ENCODE measurements around the gene DRD4.

The DRD4 gene

DNA sequence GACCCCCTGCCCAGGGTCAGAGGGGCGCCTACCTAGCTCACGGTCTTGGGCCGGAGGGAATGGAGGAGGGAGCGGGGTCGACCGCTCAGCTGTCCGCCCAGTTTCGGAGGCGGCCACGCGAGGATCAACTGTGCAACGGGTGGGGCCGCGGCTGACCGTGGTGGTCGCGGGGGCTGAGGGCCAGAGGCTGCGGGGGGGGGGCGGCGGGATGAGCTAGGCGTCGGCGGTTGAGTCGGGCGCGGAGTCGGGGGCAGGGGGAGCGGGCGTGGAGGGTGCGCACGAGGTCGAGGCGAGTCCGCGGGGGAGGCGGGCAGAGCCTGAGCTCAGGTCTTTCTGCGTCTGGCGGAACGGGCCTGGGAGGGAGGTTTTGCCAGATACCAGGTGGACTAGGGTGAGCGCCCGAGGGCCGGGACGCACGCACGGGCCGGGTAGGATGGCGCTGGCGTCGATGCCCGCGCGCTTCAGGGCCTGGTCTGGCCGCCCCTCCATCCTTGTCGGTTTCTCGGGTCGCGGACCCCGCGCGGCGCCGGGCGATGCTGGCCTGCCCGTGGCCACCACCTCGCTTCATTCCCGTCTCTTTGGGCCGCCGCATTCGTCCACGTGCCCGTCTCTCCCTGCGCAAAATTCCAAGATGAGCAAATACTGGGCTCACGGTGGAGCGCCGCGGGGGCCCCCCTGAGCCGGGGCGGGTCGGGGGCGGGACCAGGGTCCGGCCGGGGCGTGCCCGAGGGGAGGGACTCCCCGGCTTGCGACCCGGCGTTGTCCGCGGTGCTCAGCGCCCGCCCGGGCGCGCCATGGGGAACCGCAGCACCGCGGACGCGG lies at the start of gene DRD4:
Gene DRD4 (plus strand): TSS at position 759 of the 822 bp plus-strand sequence. CDS start 36 bp downstream, at position 795.
- no peak for DNase-seq

DNA sequence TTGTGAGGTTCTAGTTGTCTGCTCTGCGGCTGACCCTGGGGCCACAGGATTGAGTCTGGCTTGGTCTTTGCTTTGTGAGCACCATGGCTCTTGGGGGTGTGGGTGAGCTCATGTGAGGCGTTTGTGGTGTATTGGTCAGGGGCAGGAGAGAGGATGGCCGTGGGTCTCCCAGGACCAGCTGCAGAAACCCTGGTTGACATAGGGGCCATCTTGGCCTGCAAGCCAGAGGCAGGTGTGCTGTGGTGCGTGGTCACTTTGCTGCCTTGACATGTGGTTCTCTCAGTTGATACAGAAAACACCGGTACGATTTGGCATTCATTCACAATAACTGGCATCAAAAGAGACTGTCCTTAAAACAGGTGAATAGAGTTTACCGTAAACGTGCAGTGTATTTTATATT lies 49.5 kb upstream of the DRD4 start:
- DNase-seq, result no peak

DNA sequence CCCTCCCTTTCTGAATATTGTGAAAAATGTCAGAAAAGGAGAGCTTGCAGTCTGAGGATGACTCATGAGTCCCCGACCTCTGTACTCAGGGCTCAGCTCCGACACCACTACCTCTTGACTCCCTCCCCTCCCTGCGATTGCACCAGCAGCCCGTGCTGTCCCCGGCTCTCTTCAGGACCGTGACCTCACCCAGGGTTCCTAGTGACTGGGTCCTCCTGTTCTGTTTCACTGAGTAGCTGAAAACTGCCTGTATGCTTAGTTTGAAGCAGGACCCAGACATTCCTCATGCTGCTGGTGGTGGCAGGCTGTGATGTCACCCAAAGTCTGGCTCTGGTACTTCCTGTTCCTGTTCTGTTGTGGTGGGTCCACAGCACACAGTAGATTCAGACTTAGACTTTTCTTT lies 49.1 kb upstream of the DRD4 start:
- no peak for DNase-seq

DNA sequence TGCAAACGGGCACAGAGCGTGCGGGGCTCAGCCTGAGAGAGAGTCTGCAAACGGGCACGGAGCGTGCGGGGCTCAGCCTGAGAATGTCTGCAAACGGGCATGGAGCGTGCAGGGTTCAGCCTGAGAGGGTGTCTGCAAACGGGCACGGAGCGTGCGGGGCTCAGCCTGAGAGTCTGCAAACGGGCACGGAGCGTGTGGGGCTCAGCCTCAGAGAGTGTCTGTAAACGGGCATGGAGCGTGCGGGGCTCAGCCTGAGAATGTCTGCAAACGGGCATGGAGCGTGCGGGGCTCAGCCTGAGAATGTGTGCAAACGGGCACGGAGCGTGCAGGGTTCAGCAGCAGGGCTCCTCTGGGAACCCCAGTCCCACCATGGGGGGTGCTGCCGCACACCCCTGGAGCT lies 47.3 kb upstream of the DRD4 start:
- DNase-seq, result no peak

DNA sequence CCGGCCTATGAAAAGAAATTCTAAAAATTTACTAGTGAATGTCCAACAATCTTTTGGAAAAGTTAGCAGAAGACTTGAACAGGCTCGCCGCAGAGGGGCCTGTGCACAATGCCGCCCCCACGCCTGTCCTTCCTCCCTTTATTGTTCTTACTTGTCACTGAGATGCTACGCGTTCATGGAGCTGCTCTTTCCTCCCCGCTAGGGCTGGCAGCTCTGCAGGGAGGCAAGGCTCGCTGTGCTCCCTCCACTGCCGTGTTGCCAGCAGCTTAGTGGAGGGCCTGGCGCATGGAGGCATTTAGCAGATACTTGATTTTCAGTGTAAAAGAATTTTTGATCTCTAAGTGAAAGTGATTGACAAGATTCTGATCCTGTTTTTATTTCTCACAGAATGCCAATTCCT lies 46.1 kb upstream of the DRD4 start:
- DNase-seq, result no peak

DNA sequence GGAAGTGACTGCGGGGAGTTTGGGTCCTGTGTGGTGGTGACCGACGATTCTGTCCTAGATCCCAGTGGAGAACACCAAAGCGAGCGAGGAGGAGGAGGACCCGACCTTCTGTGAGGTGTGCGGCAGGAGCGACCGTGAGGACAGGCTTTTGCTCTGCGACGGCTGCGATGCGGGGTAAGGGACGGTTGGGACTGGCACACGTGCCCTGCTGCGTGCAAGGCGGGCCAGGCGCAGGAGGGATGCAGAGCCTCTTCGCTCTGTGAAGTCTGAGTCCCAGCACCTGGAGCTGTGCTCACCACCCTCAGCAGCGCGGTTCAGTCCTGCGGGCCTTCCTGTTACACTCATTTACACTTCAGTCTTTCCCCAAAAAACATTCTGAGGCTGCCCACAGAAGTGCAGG lies 44.6 kb upstream of the DRD4 start:
- no peak for DNase-seq

DNA sequence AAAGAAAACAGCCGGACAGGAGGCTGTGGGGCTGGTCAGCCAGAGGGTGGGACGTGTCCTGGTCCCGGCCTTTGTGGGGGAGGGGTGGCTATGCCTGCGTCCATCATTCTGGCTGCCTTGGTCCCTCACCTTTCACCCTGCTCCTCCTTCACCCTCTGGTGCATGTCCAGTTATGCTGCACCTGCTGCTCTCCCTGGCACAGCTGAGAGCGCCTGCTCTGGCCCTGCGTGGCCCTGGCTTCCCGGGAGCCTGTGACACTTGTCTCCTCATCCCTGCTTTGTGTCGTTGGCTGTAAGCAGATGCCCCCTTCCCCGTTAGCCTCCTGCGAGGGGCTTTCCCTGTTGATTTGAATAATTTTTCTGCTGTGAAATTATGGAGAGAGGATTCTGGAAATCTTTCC lies 44.2 kb upstream of the DRD4 start:
- DNase-seq, result no peak

DNA sequence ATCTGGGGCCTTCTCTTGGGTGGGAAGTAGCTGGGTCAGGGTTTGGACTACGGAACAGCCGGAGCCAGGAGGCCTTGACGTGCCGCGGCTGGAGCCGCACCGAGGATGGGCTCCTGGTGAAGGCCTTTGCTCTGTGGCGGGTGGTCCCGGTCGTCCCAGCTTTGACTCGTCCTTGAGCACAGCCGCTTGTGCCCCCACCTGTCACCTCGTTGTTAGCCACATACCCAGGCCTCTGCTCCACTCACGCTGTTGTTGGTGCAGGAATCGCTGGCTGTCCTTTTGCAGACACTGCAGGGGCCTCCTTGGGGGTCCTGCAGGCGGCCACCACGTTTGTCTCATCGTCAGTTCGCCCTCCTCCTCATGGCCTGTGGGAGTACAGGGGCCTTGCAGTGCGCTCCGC lies 43.7 kb upstream of the DRD4 start:
- DNase-seq, result no peak

DNA sequence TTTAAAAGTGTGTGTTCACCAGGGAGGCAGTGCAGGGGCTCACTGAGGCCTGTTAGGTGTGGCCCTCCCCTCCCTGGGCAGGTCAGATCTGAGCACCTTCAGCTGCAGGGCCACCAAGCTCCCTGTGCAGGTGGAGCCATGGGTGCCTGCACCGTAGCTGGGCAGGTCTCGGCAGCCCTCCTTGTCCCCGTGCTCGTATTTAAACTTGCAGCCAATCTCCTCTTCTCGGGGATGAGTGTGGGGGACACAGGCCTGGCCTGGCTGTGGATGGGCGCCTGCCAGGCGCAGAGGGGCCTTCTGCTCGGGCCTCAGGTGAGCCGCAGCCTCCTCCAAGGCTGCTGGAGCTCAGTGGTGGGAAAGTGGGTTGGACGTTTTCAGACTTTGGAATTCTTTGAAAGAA lies 41.7 kb upstream of the DRD4 start:
- no peak for DNase-seq

DNA sequence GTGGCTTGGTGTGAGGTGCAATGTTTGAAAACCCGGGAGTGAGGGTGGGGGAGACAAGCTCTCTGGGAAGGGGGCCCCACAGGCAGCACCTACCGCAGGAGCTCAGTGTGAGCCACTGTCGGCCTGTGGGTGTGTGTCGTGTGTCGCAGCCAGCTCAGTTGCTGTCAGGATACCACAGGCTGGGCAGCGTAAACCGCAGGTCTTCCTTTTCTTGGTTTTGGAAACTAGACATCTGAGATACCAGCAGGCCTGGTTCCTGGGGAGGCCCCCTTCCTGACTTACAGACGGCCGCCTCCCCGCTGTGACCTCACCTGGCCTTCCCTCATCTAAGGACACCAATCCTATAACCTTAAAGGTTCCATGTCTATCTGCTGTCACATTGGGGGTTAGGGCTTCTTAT lies 40.7 kb upstream of the DRD4 start:
- no peak for DNase-seq

DNA sequence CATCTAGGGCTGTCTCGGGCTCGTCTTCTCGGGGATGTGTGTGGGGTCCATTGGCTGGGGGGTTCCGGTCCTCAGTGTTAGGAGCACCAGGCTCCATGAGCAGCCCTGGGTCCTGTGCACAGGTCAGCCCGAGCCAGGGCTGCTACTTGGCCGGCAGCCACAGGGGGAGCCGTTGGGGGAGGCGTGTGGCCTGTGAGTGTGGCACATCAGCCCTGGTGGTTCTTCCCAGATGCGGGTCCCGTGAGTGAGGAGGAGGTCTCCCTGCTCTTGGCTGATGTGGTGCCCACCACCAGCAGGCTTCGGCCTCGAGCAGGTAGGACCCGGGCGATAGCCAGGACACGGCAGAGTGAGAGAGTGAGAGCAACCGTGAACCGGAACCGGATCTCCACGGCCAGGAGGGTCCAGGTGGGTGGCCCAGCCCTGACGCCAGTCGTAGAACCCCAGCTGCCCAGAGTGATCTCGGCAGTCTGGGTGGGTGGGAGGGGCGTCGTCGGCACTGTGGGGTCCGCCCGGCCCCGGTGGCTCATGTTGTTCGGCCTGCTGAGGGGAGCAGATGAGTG lies 39.8 kb upstream of the DRD4 start:
- DNase-seq, result no peak

DNA sequence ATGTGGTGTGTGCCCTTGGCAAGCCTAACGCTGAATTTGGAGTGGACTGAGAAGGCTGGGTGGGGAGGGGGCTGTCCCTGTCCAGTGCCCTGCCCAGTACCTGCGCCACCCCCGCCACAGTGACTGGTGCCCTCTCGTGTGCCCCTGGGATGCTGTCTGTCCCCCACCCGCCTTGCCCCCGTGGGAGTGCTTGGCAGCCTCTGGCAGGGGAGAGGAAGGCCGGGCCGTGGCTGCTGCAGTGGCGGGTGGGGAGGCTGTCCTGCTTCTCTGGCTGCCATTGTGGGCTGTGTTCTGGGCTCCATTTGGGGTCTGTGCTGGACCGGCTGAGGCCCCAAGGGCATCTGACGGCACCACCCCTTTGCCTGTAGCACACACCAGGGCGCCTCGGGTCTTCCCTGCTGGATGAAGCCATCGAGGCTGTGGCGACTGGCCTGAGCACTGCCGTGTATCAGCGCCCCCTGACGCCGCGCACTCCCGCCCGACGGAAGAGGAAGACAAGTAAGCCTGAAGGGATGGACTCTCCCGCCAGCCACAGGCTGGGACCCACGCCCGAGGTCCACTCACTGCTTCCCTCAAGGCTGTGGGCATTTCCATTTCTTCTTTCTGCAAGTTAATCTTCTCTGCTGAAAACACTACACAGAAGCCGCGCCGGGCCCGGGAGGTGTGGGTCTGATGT lies 38.9 kb upstream of the DRD4 start:
- no peak for DNase-seq

DNA sequence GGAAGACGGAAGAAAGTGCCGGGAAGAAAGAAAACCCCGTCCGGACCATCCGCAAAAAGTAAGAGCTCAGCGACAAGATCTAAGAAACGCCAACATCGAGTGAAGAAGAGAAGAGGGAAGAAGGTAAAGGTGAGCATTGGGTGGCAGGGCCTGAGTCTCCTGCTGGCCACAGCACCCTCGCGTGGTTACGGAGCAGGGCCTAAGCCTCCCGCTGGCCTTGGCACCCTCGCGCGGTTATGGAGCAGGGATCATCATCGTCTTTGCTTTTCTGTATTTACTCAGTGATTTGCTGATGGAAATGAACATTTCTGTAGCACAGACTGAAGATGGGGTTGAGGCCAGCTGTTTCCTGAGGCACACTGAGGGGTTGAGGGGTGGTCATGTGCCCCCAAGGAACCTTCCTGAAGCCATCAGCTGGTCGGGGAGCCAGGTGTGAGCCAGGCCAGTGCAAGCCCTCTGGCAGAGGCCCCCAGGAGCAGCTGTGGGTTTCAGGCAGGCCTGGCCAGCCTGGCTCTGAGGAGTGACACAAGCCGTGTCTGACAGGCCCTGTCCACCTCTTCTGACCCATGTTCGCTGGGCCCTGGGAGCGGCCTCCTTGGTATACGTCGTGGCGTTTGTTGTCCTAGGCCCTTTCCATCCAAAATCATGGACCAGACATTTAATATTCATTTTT lies 35.4 kb upstream of the DRD4 start:
- DNase-seq, result no peak

DNA sequence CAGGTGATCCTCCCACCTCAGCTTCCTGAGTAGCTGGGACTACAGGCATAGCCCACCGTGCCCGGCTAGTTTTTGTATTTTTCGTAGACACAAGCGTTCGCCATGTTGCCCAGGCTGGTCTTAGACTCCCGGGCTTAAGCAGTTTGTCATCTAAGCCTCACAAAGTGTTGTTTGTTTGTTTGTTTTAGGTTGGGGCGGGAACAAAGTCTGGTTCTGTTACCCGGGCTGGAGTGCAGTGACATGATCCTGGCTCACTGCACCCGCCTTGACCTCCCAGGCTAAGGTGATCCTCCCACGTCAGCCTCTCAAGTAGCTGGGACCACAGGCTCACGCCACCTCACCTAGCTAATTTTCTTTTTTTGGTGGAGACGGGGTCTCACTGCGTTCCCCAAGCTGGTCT lies 33.9 kb upstream of the DRD4 start:
- no peak for DNase-seq

DNA sequence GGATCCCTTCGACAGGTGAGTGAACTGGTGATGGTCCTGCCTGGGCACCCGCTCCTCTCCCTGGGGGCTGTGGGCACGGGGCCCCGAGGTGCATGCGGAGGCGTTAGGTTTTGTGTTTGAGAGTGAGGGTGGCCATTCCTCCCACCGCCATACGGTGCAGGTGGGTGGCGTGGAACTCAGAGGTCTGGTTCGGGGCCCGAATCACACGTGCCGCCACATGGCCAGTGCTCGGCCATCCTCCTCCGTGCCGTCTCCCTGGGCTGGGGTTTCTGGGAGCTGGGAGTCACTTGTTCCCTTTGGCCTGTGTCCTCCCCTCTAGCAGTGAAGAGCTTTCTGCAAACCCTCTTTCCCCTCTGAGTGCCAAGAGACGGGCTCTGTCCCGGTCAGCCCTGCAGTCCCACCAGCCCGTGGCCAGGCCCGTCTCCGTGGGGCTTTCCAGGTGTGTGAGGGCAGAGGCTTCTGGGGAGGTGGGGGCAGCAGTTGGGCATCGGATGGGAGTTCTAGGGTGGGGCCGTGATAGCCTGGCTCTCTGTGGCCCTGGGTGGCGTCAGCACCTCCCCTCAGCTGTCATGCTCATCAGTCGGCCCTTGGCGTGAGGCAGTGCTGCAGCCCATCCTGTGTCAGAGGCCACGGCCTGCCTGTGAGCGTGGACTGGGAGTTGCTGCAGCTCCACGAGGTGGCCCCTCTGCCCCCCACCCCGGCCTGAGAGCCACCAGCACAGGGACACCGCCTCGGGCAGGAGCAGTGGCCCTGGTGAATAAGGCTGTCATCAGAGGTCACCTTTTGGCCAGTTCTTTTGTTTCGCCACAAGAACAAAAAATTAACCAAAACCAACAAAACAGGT lies 31.6 kb upstream of the DRD4 start:
- DNase-seq, result no peak

DNA sequence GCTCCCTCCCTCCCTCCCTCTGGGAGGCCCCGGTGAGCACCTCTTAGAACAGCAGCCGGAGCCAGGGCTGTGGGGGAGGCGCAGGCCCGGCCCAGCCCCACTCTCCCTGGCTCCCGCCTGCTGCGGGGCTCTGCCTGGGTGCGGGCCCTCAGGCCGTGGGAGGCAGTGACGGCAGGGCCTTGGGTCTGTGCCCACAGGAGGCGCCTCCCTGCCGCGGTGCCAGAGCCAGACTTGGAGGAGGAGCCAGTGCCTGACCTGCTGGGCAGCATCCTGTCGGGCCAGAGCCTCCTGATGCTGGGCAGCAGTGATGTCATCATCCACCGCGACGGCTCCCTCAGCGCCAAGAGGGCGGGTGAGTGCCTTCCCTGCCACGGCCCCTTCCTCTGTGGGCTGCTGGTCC lies 30.8 kb upstream of the DRD4 start:
- peak; percentile 99 for DNase-seq

DNA sequence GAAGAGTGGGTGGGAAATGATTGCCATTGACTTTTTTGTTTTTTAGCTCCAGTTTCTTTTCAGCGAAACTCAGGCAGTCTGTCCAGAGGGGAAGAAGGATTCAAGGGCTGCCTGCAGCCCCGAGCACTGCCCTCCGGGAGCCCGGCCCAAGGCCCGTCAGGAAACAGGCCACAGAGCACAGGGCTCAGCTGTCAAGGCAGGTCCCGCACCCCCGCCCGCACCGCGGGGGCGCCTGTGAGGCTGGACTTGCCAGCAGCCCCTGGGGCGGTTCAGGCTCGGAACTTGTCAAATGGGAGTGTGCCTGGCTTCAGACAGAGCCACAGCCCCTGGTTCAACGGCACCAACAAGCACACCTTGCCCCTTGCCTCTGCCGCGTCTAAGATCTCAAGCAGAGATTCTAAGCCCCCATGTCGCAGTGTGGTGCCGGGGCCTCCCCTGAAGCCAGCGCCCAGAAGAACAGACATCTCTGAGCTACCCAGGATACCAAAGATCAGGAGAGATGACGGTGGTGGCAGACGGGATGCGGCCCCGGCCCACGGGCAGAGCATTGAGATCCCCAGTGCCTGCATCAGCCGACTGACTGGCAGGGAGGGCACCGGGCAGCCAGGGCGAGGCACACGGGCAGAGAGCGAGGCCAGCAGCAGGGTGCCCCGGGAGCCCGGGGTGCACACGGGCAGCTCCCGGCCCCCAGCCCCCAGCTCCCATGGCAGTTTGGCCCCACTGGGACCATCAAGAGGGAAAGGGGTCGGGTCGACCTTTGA lies 29.9 kb upstream of the DRD4 start:
- DNase-seq, result no peak

DNA sequence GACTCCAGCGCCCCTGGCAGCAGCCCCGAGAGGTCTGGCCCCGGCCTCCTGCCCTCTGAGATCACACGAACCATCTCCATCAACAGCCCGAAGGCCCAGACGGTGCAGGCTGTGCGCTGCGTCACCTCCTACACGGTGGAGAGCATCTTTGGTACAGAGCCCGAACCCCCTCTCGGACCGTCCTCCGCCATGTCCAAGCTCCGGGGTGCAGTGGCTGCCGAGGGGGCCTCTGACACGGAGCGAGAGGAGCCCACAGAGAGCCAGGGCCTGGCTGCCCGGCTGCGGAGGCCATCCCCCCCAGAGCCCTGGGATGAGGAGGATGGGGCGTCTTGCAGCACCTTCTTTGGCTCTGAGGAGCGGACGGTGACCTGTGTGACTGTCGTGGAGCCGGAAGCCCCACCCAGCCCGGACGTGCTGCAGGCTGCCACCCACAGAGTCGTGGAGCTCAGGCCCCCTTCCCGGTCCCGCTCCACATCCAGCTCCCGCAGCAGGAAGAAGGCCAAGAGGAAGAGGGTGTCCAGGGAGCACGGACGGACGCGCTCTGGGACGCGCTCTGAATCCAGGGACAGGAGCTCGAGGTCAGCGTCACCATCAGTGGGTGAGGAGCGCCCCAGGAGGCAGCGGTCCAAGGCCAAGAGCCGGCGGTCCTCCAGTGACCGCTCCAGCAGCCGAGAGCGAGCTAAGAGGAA lies 29.0 kb upstream of the DRD4 start:
- DNase-seq, result no peak

DNA sequence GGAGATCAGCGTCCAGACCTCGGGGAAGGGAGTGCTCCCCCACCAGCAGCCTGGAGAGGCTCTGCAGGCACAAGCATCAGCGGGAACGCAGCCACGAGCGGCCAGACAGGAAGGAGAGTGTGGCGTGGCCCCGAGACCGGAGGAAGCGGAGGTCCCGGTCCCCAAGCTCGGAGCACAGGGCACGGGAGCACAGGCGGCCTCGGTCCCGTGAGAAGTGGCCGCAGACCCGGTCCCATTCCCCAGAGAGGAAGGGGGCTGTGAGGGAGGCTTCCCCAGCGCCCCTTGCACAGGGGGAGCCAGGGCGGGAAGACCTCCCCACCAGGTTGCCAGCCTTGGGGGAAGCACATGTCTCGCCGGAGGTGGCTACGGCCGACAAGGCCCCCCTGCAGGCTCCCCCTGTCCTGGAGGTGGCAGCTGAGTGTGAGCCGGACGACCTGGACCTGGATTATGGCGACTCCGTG lies 28.2 kb upstream of the DRD4 start:
- DNase-seq, result no peak

DNA sequence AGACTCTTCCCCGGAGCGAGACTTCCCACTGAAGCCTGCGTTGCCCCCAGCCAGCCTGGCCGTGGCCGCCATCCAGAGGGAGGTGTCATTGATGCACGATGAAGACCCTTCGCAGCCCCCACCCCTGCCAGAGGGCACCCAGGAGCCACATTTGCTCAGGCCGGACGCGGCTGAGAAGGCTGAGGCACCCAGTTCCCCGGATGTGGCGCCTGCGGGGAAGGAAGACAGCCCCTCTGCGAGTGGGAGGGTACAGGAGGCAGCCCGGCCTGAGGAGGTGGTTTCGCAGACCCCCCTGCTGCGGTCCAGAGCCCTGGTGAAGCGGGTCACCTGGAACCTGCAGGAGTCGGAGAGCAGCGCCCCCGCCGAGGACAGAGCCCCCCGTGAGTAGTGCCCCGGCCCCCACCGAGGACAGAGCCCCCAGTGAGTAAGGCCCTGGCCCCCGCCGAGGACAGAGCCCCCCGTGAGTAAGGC lies 27.7 kb upstream of the DRD4 start:
- no peak for DNase-seq

DNA sequence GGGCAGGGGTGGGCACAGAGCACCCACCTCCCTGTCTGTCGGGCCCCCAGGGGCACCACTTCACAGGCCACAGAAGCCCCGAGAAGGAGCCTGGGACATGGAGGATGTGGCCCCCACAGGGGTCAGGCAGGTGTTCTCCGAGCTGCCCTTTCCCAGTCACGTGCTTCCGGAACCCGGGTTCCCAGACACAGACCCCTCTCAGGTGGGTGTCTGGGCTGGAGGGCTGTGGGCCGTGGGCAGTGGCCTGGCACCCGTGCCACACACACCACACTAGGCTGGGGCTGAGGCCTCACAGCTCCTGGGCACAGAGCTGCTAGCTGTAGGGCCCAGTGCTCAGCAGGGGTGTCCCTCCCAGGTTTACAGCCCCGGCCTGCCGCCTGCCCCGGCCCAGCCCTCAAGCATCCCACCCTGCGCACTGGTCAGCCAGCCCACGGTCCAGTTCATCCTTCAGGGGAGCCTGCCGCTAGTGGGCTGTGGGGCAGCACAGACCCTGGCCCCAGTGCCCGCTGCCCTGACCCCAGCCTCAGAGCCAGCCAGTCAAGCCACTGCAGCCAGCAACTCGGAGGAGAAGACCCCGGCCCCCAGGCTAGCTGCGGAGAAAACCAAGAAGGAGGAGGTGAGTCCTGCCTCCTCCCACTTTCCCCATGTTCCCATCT lies 26.8 kb upstream of the DRD4 start:
- DNase-seq, result no peak

All from NCI-H226 (cell line).